Smooth muscle cell of the brain vasculature (primary cell): Measurements from ENCODE around the gene KIF1A.
"Not testable (repeated sequence)": the region's sequence is repeated elsewhere in the genome, so short reads cannot be mapped to it uniquely, and the experiment has no call there.

Source experiments
- DNase-seq: peaks from one replicate; pipeline ENCODE4 v3.0.0-alpha.2; 2012; ENCODE audit warnings: low read depth, low spot score

KIF1A gene

GRCh38 chr2:240848900-240849680, 29.1 kb upstream of the KIF1A start:
- no peak for DNase-seq

- no peak for DNase-seq
Measured at GRCh38 chr2:240847817-240848216, 27.8 kb upstream of the KIF1A start.

- no peak for DNase-seq
Measured at GRCh38 chr2:240846873-240847595, 27.0 kb upstream of the KIF1A start.

- DNase-seq: not testable (repeated sequence)
Measured at GRCh38 chr2:240846309-240846708, 26.3 kb upstream of the KIF1A start.

- DNase-seq: peak; percentile 20
Measured at GRCh38 chr2:240840435-240841060, 20.5 kb upstream of the KIF1A start.

- DNase-seq: no peak
Measured at GRCh38 chr2:240839152-240840143, 19.4 kb upstream of the KIF1A start.

- DNase-seq: no peak
Measured at GRCh38 chr2:240837621-240838020, 17.6 kb upstream of the KIF1A start.

- DNase-seq: no peak
Measured at GRCh38 chr2:240836781-240837467, 16.9 kb upstream of the KIF1A start.

- DNase-seq: no peak
Measured at GRCh38 chr2:240835528-240835927, 15.5 kb upstream of the KIF1A start.

GRCh38 chr2:240834377-240834975, 14.5 kb upstream of the KIF1A start:
- no peak for DNase-seq

GRCh38 chr2:240833724-240834285, 13.8 kb upstream of the KIF1A start:
- DNase-seq: no peak

- DNase-seq: no peak
Measured at GRCh38 chr2:240832921-240833494, 13.0 kb upstream of the KIF1A start.

GRCh38 chr2:240832205-240832727, 12.2 kb upstream of the KIF1A start:
- DNase-seq: peak; percentile 44

- DNase-seq: no peak
Measured at GRCh38 chr2:240831594-240832204, 11.7 kb upstream of the KIF1A start.

GRCh38 chr2:240825476-240825875, 5.5 kb upstream of the KIF1A start:
- no peak for DNase-seq

GRCh38 chr2:240823449-240824336, 3.7 kb upstream of the KIF1A start:
- DNase-seq: no peak

- DNase-seq: no peak
Measured at GRCh38 chr2:240822280-240822847, 2.3 kb upstream of the KIF1A start.

GRCh38 chr2:240821429-240821778, 1.4 kb upstream of the KIF1A start:
- DNase-seq: no peak
